GM12878 (cell line): ENCODE measurements around the gene ALAS2.

ENCODE experiments used
- CTCF ChIP-seq, 3 experiments: IDR thresholded peaks in 2 of 3; conservative IDR thresholded peaks in 1 of 3; 2 replicates each; pipeline ENCODE4 v1.5.1; 2011; ENCODE audit warnings: low read depth in 3 of 3, low read length in 3 of 3, mild to moderate bottlenecking in 3 of 3, control low read depth in 2 of 3, moderate library complexity in 2 of 3, inconsistent platforms in 1 of 3, mixed read lengths in 1 of 3; ENCODE audit not compliant: control insufficient read depth in 2 of 3, insufficient read depth in 1 of 3; ENCODE audit errors: extremely low read depth in 1 of 3
- POLR2A ChIP-seq: IDR thresholded peaks from 2 replicates; pipeline ENCODE4 v1.6.1; 2011; ENCODE audit warnings: low read depth, mild to moderate bottlenecking, low read length
- ZNF24 ChIP-seq: fragments of 450-650 bp; IDR thresholded peaks from 2 replicates; pipeline ENCODE4 v1.6.1; 2017; ENCODE audit warnings: antibody characterized with exemption, mild to moderate bottlenecking

GRCh38 chrX:55039471-55039870 is 8.7 kb upstream of the ALAS2 start:
- TF ChIP-seq POLR2A (no peak), CTCF (IDR thresholded peaks at IDR 0.05 in 2 of 3, conservative IDR thresholded peaks at IDR 0.05 in 1 of 3; ENCODE audit: control insufficient read depth in 2 of 3, extremely low read depth in 1 of 3, insufficient read depth in 1 of 3, low read depth in 3 of 3, low read length in 3 of 3) (no peak), ZNF24 (no peak)
